GM20000 (cell line): ENCODE measurements around the gene TPK1.

Experiments
- DNase-seq: peaks from one replicate; pipeline ENCODE4 v3.0.0; 2012; ENCODE audit warnings: low spot score
- CTCF ChIP-seq: IDR thresholded peaks from 2 replicates; pipeline ENCODE4 v1.5.1; 2012; ENCODE audit warnings: mild to moderate bottlenecking, control low read depth; ENCODE audit errors: extremely low read depth, missing control alignments

Gene TPK1

DNA sequence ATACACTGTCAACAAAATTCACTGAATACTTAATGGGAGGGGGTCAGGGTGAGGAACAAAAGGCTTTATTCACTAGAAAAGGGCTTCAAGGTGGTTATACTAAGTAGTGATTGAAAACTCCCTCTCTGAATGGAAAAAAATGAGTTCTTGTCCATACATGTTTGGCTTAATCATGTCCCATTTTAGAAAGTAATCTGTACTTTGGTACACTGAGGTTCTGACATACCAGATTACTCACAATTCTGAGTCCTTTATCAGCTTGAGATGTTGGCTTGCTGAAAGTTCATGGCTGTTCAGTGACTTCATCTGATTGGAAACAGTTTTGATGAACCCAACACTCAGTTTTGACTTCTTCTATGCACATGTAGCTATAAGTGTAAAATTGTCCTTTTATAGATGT lies 419.5 kb downstream of the TPK1 start:
- DNase-seq, result no peak
- no peak for TF ChIP-seq CTCF

DNA sequence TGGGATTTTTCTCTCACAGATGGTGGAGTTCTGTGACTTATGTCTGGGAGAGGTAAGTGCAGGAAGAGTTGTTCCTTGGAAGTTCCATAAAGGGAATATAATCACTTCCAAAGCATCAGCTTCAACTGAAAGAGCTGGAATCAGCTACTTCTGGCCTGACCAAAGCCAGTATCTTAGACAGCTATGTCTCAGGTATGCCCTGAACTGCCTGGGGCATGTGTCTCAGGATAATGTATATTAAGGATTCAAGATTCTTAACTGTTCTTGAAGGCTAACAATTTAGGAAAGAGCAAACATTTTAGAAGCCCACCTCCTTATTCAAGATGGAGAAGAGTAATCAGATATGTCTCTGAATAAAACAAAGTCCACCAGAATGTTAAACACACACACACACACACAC lies 420.0 kb downstream of the TPK1 start:
- no peak for TF ChIP-seq CTCF

GRCh38 chr7:144414815-144415214 lies 421.0 kb downstream of the TPK1 start:
- no peak for TF ChIP-seq CTCF
- no peak for DNase-seq

More for the DNA sequence above, 420.0 kb downstream of the TPK1 start:
- no peak for DNase-seq

DNA sequence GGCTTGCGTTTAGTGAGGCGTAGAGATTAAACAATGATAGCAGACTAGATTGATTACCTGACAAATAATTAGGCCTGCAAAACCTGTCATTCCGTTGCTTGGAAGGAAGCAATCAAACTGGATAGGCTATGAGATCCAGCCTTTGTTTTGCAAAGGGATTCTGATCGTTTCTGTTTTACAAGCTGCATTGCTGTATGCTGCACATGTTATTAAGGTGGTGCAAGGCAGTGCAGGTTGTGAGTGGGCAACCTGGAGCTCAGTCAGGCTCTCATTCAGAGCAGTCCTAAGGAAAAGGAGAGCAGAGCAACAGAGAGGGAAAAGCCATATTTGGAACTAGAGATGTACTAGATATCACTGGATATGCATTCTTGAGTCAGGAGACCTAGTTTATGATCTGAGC lies 425.4 kb downstream of the TPK1 start:
- no peak for TF ChIP-seq CTCF
- no peak for DNase-seq

DNA sequence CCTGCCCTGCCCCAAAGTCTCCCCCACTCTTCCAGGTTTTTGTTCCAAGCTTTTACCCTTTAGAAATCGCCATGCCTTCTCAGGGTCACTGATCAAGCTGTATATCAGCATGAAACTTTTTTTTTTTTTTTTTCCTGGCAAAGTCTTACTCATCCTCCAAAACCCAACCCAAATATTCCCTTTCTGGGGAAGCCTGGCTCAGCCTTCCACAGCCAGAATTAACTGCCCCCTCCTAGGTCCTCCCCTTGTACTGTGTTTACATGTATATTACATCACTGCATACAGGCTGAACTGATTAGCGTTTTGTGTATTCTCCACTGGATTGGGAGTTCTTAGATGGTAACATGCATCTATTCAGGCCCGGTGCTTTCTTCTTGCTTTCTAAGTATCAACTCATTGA lies 427.7 kb downstream of the TPK1 start:
- no peak for TF ChIP-seq CTCF
- DNase-seq, result no peak

- no peak for TF ChIP-seq CTCF
- no peak for DNase-seq
These were observed 428.5 kb downstream of the TPK1 start for GRCh38 chr7:144407266-144407931.

DNA sequence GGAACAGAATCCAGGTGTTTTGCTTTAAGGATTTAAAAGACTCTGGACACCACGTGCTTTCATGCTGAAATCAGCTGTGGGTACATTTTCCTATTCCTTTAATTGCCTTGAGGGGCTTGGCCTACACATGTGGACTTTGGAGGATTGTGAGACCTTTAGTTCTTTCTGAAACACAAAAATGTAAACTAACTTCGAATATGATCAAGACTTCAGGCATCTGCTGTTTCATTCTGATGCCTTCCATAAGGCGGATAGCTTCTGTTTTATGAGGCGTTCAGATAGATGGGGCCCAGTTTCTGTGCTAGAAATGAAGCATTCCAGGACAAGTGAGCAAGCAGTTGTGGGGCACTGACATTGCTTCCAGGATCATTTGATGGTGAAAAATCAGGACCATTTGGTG lies 430.9 kb downstream of the TPK1 start:
- no peak for TF ChIP-seq CTCF
- DNase-seq, result no peak
